ENCODE results near the gene ZNF211. TPM values are rescaled to one million over a fixed set of nuclear protein-coding genes. Genes with fewer than 3 reads are reported as not detected.
A peak's percentile ranks its signal among the peaks of the same experiment; 100 is the strongest.

ZNF211 gene
- total and polyA plus RNA-seq, 9 of the 15 experiments (the other 6 are each of a cell fraction or from before 2014, with no cell fraction given), result 1.3 to 11.6 (median 4.5) TPM

DNA sequence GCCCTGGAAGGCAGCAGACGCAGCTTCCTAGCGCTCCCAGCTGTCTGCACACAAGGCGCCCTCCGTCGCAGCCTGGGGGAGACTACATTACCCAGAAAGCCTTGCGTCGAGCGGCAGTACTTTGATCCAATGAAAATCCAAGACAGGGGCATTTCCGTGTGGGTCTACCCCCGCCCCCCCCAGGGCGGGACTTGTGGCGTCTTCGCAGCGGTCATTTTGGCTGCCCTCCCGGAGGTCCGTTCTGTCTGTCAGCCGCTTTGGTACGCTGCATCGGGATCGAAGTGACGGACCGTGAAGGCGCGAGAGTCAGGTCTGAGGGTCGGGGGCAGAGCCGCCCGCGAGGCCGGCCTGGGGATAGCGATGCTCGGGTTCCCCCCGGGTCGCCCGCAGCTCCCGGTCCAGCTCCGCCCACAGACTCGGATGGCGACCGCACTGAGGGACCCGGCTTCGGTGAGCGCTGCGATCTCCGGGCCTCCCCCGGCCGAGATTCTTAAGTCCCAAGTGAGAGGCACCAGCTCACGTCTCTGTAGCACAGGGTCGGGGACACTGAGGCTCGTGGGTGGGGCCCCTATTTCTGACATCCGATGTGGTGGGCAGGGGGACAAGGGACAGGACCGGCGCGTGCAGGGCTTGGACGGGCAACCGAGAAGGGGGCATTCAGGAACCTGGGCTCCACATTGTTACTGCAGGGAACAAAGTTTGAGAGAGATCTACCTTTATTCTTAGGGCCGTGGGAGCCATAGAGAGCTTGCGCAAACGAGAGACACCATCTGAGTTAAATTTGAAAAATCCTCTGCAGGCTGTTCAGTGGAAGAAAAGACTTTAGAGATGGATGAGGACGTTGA, at the start of gene ZNF211 (continued):
- no peak for TF ChIP-seq ZBTB34 (CRISPR knock-in tag; IDR thresholded peaks at IDR 0.05)
- TF ChIP-seq U2AF1 (optimal IDR thresholded peaks at IDR 0.05; ENCODE audit: low read depth, low read length), result no peak
- no peak for TF ChIP-seq TEAD1 (CRISPR knock-in tag; IDR thresholded peaks at IDR 0.05)
- TF ChIP-seq ZNF24 (IDR thresholded peaks at IDR 0.05), result no peak
- no peak for TF ChIP-seq EZH2 (IDR thresholded peaks at IDR 0.05; ENCODE audit: borderline replicate concordance, low read depth, low read length)
- TF ChIP-seq, protein P1, sequence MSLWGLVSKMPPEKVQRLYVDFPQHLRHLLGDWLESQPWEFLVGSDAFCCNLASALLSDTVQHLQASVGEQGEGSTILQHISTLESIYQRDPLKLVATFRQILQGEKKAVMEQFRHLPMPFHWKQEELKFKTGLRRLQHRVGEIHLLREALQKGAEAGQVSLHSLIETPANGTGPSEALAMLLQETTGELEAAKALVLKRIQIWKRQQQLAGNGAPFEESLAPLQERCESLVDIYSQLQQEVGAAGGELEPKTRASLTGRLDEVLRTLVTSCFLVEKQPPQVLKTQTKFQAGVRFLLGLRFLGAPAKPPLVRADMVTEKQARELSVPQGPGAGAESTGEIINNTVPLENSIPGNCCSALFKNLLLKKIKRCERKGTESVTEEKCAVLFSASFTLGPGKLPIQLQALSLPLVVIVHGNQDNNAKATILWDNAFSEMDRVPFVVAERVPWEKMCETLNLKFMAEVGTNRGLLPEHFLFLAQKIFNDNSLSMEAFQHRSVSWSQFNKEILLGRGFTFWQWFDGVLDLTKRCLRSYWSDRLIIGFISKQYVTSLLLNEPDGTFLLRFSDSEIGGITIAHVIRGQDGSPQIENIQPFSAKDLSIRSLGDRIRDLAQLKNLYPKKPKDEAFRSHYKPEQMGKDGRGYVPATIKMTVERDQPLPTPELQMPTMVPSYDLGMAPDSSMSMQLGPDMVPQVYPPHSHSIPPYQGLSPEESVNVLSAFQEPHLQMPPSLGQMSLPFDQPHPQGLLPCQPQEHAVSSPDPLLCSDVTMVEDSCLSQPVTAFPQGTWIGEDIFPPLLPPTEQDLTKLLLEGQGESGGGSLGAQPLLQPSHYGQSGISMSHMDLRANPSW (CRISPR knock-in tag; IDR thresholded peaks at IDR 0.05), result no peak
- TF ChIP-seq BRD9 (IDR thresholded peaks at IDR 0.05; ENCODE audit: low read depth, partially characterized antibody), result no peak
- TF ChIP-seq HMG20A (CRISPR knock-in tag; conservative IDR thresholded peaks at IDR 0.05), result no peak
- no peak for TF ChIP-seq ZNF551 (CRISPR knock-in tag; IDR thresholded peaks at IDR 0.05)
- no peak for TF ChIP-seq RREB1 (CRISPR knock-in tag; IDR thresholded peaks at IDR 0.05)
- TF ChIP-seq CREB1 (IDR thresholded peaks at IDR 0.05), result peak; percentile 53
- TF ChIP-seq CREB1 (CRISPR knock-in tag; IDR thresholded peaks at IDR 0.05), result no peak
- TF ChIP-seq SMAD2 (IDR thresholded peaks at IDR 0.05; ENCODE audit: low read depth, low read length), result no peak
- TF ChIP-seq, protein P2, sequence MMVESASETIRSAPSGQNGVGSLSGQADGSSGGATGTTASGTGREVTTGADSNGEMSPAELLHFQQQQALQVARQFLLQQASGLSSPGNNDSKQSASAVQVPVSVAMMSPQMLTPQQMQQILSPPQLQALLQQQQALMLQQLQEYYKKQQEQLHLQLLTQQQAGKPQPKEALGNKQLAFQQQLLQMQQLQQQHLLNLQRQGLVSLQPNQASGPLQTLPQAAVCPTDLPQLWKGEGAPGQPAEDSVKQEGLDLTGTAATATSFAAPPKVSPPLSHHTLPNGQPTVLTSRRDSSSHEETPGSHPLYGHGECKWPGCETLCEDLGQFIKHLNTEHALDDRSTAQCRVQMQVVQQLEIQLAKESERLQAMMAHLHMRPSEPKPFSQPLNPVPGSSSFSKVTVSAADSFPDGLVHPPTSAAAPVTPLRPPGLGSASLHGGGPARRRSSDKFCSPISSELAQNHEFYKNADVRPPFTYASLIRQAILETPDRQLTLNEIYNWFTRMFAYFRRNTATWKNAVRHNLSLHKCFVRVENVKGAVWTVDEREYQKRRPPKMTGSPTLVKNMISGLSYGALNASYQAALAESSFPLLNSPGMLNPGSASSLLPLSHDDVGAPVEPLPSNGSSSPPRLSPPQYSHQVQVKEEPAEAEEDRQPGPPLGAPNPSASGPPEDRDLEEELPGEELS (CRISPR knock-in tag; IDR thresholded peaks at IDR 0.05; ENCODE audit: borderline replicate concordance), result no peak
- TF ChIP-seq NUFIP1 (IDR thresholded peaks at IDR 0.05; ENCODE audit: partially characterized antibody), result no peak

Data from K562 (cell line).